Measurements from ENCODE around the gene ARV1.

The ARV1 gene

GRCh38 chr1:230940848-230941247 is 38.0 kb upstream of the ARV1 start:
- Histone ChIP-seq H3K27me3 (ENCODE audit: insufficient read depth, low read length, poor library complexity, severe bottlenecking) (no peaks in the 10 kb centered on the region), H3K36me3 (ENCODE audit: insufficient read depth, low read length) (no peaks in the 10 kb centered on the region), H2AFZ (ENCODE audit: low read length) (no peak overlapping the region), H3K79me2 (ENCODE audit: insufficient read depth, low read length) (no peaks in the 10 kb centered on the region), H3K9me2 (replicated peaks; ENCODE audit: low read depth, low read length) (no peaks in the 10 kb centered on the region), H3K9me3 (ENCODE audit: insufficient read depth, low read depth, low read length) (no peaks in the 10 kb centered on the region), H3K4me2 (ENCODE audit: low read depth, low read length, poor library complexity, severe bottlenecking) (no peak overlapping the region), H3F3A (ENCODE audit: low read depth) (no peaks in the 10 kb centered on the region), H3K4me1 (ENCODE audit: insufficient read depth, low read length, poor library complexity, severe bottlenecking) (no peaks in the 10 kb centered on the region), H3K9ac (ENCODE audit: low read depth, low read length, poor library complexity, severe bottlenecking) (no peak overlapping the region), H3K4me3 (ENCODE audit: low read length, poor library complexity, severe bottlenecking) (no peak overlapping the region), H4K20me1 (ENCODE audit: insufficient read depth, low read length, poor library complexity, severe bottlenecking) (no peaks in the 10 kb centered on the region)
- TF ChIP-seq EZH2phosphoT487 (IDR thresholded peaks at IDR 0.05; ENCODE audit: borderline replicate concordance) (no peak), CTCF (conservative IDR thresholded peaks at IDR 0.05; ENCODE audit: low read length) (no peak)

- Histone ChIP-seq H2AFZ (ENCODE audit: low read length) (no peak overlapping the region), H3K9me3 (ENCODE audit: insufficient read depth, low read depth, low read length) (no peaks in the 10 kb centered on the region), H3K4me1 (ENCODE audit: insufficient read depth, low read length, poor library complexity, severe bottlenecking) (no peaks in the 10 kb centered on the region), H3K4me3 (ENCODE audit: low read length, poor library complexity, severe bottlenecking) (no peak overlapping the region), H3K9me2 (replicated peaks; ENCODE audit: low read depth, low read length) (no peaks in the 10 kb centered on the region), H3K36me3 (ENCODE audit: insufficient read depth, low read length) (no peaks in the 10 kb centered on the region), H3K4me2 (ENCODE audit: low read depth, low read length, poor library complexity, severe bottlenecking) (no peak overlapping the region), H3K27me3 (ENCODE audit: insufficient read depth, low read length, poor library complexity, severe bottlenecking) (no peaks in the 10 kb centered on the region), H3K9ac (ENCODE audit: low read depth, low read length, poor library complexity, severe bottlenecking) (no peak overlapping the region), H4K20me1 (ENCODE audit: insufficient read depth, low read length, poor library complexity, severe bottlenecking) (no peaks in the 10 kb centered on the region), H3K79me2 (ENCODE audit: insufficient read depth, low read length) (no peaks in the 10 kb centered on the region), H3F3A (ENCODE audit: low read depth) (no peaks in the 10 kb centered on the region)
- no peak for TF ChIP-seq EZH2phosphoT487 (IDR thresholded peaks at IDR 0.05; ENCODE audit: borderline replicate concordance)
- TF ChIP-seq CTCF (conservative IDR thresholded peaks at IDR 0.05; ENCODE audit: low read length), result no peak
Observed at GRCh38 chr1:230943048-230943593, 35.8 kb upstream of the ARV1 start.

- no peaks in the 10 kb centered on the region for H3K79me2 ChIP-seq (ENCODE audit: insufficient read depth, low read length)
- H3K9me2 ChIP-seq (replicated peaks; ENCODE audit: low read depth, low read length), result no peaks in the 10 kb centered on the region
- no peak for TF ChIP-seq CTCF (conservative IDR thresholded peaks at IDR 0.05; ENCODE audit: low read length)
- no peak for TF ChIP-seq EZH2phosphoT487 (IDR thresholded peaks at IDR 0.05; ENCODE audit: borderline replicate concordance)
- H3K4me3 ChIP-seq (ENCODE audit: low read length, poor library complexity, severe bottlenecking), result no peak overlapping the region
- H3K36me3 ChIP-seq (ENCODE audit: insufficient read depth, low read length), result peaks cover 3% of the 10 kb centered on the region; the same call in 1 of the 2 replicates
- H3K4me1 ChIP-seq (ENCODE audit: insufficient read depth, low read length, poor library complexity, severe bottlenecking), result no peaks in the 10 kb centered on the region
- no peaks in the 10 kb centered on the region for H3K27me3 ChIP-seq (ENCODE audit: insufficient read depth, low read length, poor library complexity, severe bottlenecking)
- no peaks in the 10 kb centered on the region for H3K9me3 ChIP-seq (ENCODE audit: insufficient read depth, low read depth, low read length)
- H3K4me2 ChIP-seq (ENCODE audit: low read depth, low read length, poor library complexity, severe bottlenecking), result no peak overlapping the region
- no peak overlapping the region for H2AFZ ChIP-seq (ENCODE audit: low read length)
- no peaks in the 10 kb centered on the region for H4K20me1 ChIP-seq (ENCODE audit: insufficient read depth, low read length, poor library complexity, severe bottlenecking)
- H3F3A ChIP-seq (ENCODE audit: low read depth), result no peaks in the 10 kb centered on the region
- no peak overlapping the region for H3K9ac ChIP-seq (ENCODE audit: low read depth, low read length, poor library complexity, severe bottlenecking)
Observed at GRCh38 chr1:230948301-230948700, 30.6 kb upstream of the ARV1 start.

All from Loucy (cell line).